ENCODE measurements around the gene RELCH.

DNA sequence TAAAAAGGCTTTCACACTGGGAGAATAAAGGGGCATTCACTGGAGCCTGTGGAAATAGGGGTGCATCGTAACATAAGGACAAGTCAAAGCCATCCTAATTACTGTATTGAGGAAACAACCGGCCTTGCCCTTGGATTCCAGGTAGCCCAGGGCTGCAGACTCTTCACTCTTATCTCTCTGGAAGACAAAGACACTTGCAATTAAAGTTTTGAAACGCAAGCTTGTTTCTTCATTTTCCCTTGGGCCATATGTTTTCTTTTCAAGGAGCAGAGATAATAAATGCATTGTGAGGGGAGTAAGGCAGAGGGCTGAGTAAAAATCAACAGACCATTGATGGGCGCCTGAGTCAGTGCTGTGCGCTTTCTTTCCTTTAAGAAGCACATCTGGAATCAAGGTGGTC, 149.6 kb downstream of the RELCH start:
- TF ChIP-seq, protein P1, sequence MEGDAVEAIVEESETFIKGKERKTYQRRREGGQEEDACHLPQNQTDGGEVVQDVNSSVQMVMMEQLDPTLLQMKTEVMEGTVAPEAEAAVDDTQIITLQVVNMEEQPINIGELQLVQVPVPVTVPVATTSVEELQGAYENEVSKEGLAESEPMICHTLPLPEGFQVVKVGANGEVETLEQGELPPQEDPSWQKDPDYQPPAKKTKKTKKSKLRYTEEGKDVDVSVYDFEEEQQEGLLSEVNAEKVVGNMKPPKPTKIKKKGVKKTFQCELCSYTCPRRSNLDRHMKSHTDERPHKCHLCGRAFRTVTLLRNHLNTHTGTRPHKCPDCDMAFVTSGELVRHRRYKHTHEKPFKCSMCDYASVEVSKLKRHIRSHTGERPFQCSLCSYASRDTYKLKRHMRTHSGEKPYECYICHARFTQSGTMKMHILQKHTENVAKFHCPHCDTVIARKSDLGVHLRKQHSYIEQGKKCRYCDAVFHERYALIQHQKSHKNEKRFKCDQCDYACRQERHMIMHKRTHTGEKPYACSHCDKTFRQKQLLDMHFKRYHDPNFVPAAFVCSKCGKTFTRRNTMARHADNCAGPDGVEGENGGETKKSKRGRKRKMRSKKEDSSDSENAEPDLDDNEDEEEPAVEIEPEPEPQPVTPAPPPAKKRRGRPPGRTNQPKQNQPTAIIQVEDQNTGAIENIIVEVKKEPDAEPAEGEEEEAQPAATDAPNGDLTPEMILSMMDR (IDR thresholded peaks at IDR 0.05) = no peak
- TF ChIP-seq EP300 (IDR thresholded peaks at IDR 0.05; ENCODE audit: low read depth) = no peak
- TF ChIP-seq POLR2AphosphoS5 (IDR thresholded peaks at IDR 0.05) = no peak
